Body of pancreas (tissue), 4 donors: ENCODE data around the gene LRRC73. TPM values are rescaled to one million over a fixed set of nuclear protein-coding genes. Genes with fewer than 3 reads are reported as not detected.

Experiments
- ATAC-seq: fragments of 150-250 bp; one replicate; pipeline ENCODE4 v1.9.1; 2016
- DNase-seq, 4 donors: peaks; one replicate each; pipeline ENCODE4 v3.0.0-alpha.2; 2019
- H3K27ac ChIP-seq, 4 donors: fragments of 200-600 bp; sonication (generic); 1 replicate in 3 of 4; 2 replicates in 1 of 4; pipeline versions ENCODE4 v1.5.1 to v1.6.1; 2016 to 2019; ENCODE audit warnings: mild to moderate bottlenecking in 1 of 4, mixed read lengths in 1 of 4, moderate library complexity in 1 of 4
- H3K27me3 ChIP-seq, 2 donors: fragments of 200-600 bp; sonication (generic); one replicate each; pipeline ENCODE4 v1.6.0; 2016; ENCODE audit warnings: mild to moderate bottlenecking in 1 of 2
- H3K36me3 ChIP-seq, 2 donors: fragments of 200-600 bp; sonication (generic); replicated peaks in 1 of 2; 2 replicates each; pipeline ENCODE4 v1.5.1; 2016; ENCODE audit warnings: low read depth in 2 of 2; ENCODE audit not compliant: insufficient read depth in 1 of 2
- H3K4me1 ChIP-seq: fragments of 200-600 bp; sonication (generic); one replicate; pipeline ENCODE4 v1.6.0; 2016
- H3K4me3 ChIP-seq, 2 donors: fragments of 200-600 bp; sonication (generic); 1 replicate in 1 of 2; 2 replicates in 1 of 2; pipeline ENCODE4 v1.5.1; 2016 to 2019
- H3K9me3 ChIP-seq, 3 donors: fragments of 200-600 bp; sonication (generic); 1 replicate in 2 of 3; 2 replicates in 1 of 3; pipeline ENCODE4 v1.5.1; 2016
- POLR2A ChIP-seq, 3 donors: fragments of 450-650 bp; IDR thresholded peaks; one replicate each; pipeline ENCODE4 v1.6.1; 2016; ENCODE audit warnings: antibody characterized with exemption in 3 of 3, mild to moderate bottlenecking in 2 of 3
- WGBS, 2 donors: methylation state at CpG; one replicate each; pipeline ENCODE4 v1.1.5; 2017; 5-methylcytosine and 5-hydroxymethylcytosine counted together
- intact Hi-C: fragments of 100-400 bp; cut with DNase I; formaldehyde crosslinking; loops from one replicate; pipeline ENCODE4 v1.15.1; 2023
- total RNA-seq, 2 donors: library from RNA; depleted of rRNA; stranded (reverse); fragments of >200 nt; gene quantifications; one replicate each; pipeline ENCODE4 v1.1.0, GENCODE V29; 2016
- TF ChIP-seq, protein P1 (sequence below), 7 experiments: fragments of 450-650 bp in 4 of 7; fragments of 200-600 bp in 3 of 7; sonication (generic) in 3 of 7; IDR thresholded peaks; one replicate each; pipeline ENCODE4 v1.5.1; 2016 to 2019; ENCODE audit warnings: antibody characterized with exemption in 7 of 7

Gene LRRC73
- total RNA-seq, 2 donors from 2014 or later: not detected

- WGBS, 2 donors: 43 to 49% methylated on average over 11 of the region's 11 CpGs
- no peaks in the 10 kb centered on the region for H3K36me3 ChIP-seq
- H3K4me1 ChIP-seq: peaks cover 45% of the 10 kb centered on the region
- H3K4me3 ChIP-seq: no peak overlapping the region
- peak in 3 of 4 donors; percentile 38 to 61 (median 58) for DNase-seq
- H3K27ac ChIP-seq: no peak overlapping the region
- TF ChIP-seq, protein P1, sequence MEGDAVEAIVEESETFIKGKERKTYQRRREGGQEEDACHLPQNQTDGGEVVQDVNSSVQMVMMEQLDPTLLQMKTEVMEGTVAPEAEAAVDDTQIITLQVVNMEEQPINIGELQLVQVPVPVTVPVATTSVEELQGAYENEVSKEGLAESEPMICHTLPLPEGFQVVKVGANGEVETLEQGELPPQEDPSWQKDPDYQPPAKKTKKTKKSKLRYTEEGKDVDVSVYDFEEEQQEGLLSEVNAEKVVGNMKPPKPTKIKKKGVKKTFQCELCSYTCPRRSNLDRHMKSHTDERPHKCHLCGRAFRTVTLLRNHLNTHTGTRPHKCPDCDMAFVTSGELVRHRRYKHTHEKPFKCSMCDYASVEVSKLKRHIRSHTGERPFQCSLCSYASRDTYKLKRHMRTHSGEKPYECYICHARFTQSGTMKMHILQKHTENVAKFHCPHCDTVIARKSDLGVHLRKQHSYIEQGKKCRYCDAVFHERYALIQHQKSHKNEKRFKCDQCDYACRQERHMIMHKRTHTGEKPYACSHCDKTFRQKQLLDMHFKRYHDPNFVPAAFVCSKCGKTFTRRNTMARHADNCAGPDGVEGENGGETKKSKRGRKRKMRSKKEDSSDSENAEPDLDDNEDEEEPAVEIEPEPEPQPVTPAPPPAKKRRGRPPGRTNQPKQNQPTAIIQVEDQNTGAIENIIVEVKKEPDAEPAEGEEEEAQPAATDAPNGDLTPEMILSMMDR (IDR thresholded peaks at IDR 0.05): no peak
- TF ChIP-seq POLR2A (IDR thresholded peaks at IDR 0.05): no peak
- H3K27me3 ChIP-seq: no peaks in the 10 kb centered on the region
- ATAC-seq: no peak
- intact Hi-C loops: no loop called here
- no peaks in the 10 kb centered on the region for H3K9me3 ChIP-seq
Measured at GRCh38 chr6:43481591-43482236, 28.4 kb downstream of the LRRC73 start.

GRCh38 chr6:43481075-43481474, 29.1 kb downstream of the LRRC73 start:
- intact Hi-C loops: no loop called here
- Histone ChIP-seq H3K36me3 (no peaks in the 10 kb centered on the region), H3K4me1 (peaks cover 45% of the 10 kb centered on the region), H3K27me3 (no peaks in the 10 kb centered on the region), H3K9me3 (no peaks in the 10 kb centered on the region), H3K4me3 (no peak overlapping the region), H3K27ac (no peak overlapping the region)
- ATAC-seq: no peak
- TF ChIP-seq, protein P1 (IDR thresholded peaks at IDR 0.05): no peak
- no peak for TF ChIP-seq POLR2A (IDR thresholded peaks at IDR 0.05)
- 51% methylated on average over 2 of the region's 2 CpGs for WGBS, 2 donors
- DNase-seq: no peak

DNA sequence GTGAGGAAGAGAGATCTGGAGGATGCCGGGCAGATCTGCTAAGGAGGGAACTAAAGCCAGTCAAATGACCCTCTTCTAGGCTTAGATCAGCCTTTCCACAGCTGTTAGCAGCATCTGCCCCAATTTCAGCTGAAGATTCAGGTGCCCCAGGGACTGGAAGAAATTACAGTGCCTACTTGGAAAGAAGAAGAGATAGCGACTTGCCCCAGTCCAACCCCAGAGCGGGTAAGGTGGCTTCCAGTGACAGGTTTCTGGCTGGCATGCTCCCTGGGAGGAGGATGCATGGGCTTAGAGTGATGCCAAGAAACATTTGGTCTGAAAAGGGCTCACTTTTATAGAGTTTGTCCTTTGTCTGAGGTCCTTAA, 32.2 kb downstream of the LRRC73 start:
- WGBS, 2 donors: 5 to 10% methylated on average over 3 of the region's 3 CpGs
- no peaks in the 10 kb centered on the region for H3K36me3 ChIP-seq
- H3K27me3 ChIP-seq: no peaks in the 10 kb centered on the region
- TF ChIP-seq, protein P1 (IDR thresholded peaks at IDR 0.05): no peak
- TF ChIP-seq POLR2A (IDR thresholded peaks at IDR 0.05): no peak
- intact Hi-C loops: no loop called here
- H3K4me1 ChIP-seq: peaks cover 45% of the 10 kb centered on the region
- ATAC-seq (no peak), DNase-seq (no peak)
- H3K27ac ChIP-seq: peak overlapping the region in 3 of 4 donors; percentile 75 to 83 (median 76)
- peak overlapping the region; percentile 53 to 80 for H3K4me3 ChIP-seq
- no peaks in the 10 kb centered on the region for H3K9me3 ChIP-seq

DNA sequence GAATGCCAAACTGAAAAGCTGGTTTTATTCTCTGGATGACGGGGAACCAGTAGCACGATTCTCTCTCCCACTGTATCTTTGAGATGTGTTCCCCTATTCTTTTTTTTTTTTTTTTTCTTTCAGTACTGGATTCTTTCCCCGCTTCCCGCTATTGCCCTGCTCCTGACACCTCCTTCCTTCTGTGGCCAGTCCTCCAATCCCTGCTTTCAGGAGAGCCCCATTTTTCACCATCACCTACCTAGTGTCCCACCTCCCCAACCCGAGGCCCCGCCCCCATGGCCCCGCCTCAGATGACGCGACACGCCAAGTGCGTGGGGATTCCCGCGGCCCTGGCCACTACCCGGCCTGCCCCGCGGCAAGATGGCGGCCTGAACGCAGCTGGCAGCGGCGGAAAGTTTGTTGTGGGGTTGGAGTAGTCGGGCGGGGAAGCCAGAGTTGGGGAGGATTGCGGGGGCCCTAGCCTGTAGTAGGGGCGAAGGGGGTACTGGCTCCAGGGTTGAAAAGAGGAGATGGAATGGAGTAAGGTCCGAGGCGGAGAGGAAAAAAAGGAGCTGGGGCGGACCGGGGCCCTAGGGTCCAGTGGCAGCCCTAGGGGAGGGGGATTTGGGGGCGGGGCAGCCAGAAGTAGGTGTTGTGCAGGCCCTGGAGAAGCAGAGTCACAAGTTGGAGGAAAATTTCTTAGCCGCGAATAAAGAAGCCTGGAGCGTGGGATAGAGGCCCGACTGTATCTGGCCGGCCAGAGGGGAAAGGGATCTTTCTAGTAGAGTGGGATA, 32.7 kb downstream of the LRRC73 start, which contains the start of gene TJAP1:
TJAP1 (plus strand) TSS at position 336 of the 773 bp plus-strand sequence. CDS start 21,432 bp downstream, outside the sequence.
- Histone ChIP-seq H3K36me3 (no peaks in the 10 kb centered on the region), H3K4me1 (peaks cover 45% of the 10 kb centered on the region), H3K27ac (peak within 1 kb of the TSS; percentile 40 to 83 (median 76)), H3K9me3 (no peaks in the 10 kb centered on the region), H3K27me3 (no peaks in the 10 kb centered on the region), H3K4me3 (peak within 1 kb of the TSS; percentile 53 to 80)
- DNase-seq (peak; percentile 93 to 95 (median 94)), ATAC-seq (peak; percentile 100)
- intact Hi-C loops: no loop called here
- peak; percentile 67 to 92 (median 91) for TF ChIP-seq POLR2A (IDR thresholded peaks at IDR 0.05)
- TF ChIP-seq, protein P1 (IDR thresholded peaks at IDR 0.05): no peak
- WGBS, 2 donors: 0 to 1% methylated on average over 33 to 34 of the region's 34 CpGs
